Lower lobe of right lung (tissue), 2 donors: ENCODE results near the gene BDKRB2. TPM values are rescaled to one million over a fixed set of nuclear protein-coding genes. Genes with fewer than 3 reads are reported as not detected.
"Not testable (repeated sequence)": the region's sequence is repeated elsewhere in the genome, so short reads cannot be mapped to it uniquely, and the experiment has no call there.

Experiments used
- ATAC-seq, 2 donors: fragments of 200-7000 bp; cut with Tn5 transposase; one replicate each; pipeline ENCODE4 v1.9.1; 2020 to 2022; ENCODE audit warnings: mild to moderate bottlenecking in 2 of 2, moderate library complexity in 2 of 2
- DNase-seq: peaks from one replicate; pipeline ENCODE4 v3.0.0-alpha.2; 2020
- H3K27ac ChIP-seq: fragments of 200-600 bp; one replicate; pipeline ENCODE4 v1.8.0; 2022
- H3K27me3 ChIP-seq: fragments of 200-600 bp; one replicate; pipeline ENCODE4 v1.8.0; 2022; ENCODE audit warnings: low read depth
- H3K36me3 ChIP-seq: fragments of 200-600 bp; one replicate; pipeline ENCODE4 v1.8.0; 2022; ENCODE audit warnings: mild to moderate bottlenecking
- H3K4me1 ChIP-seq: fragments of 200-600 bp; one replicate; pipeline ENCODE4 v1.8.0; 2022
- H3K4me3 ChIP-seq: fragments of 200-600 bp; one replicate; pipeline ENCODE4 v1.8.0; 2022; ENCODE audit warnings: mild to moderate bottlenecking
- H3K9me3 ChIP-seq: fragments of 200-600 bp; one replicate; pipeline ENCODE4 v1.8.0; 2022
- intact Hi-C: fragments of 100-400 bp; cut with DNase I; formaldehyde crosslinking; loops from one replicate; pipeline ENCODE4 v1.11.0; 2022
- total RNA-seq: library from RNA; stranded (reverse); fragmentation: NEBNext Ultra II Directional; extraction: Animal tissue kit (Norgen Biotek cat#: 25700); gene quantifications from one replicate; pipeline ENCODE4 v1.2.1, GENCODE V29; 2021
- TF ChIP-seq, protein P1 (sequence below): fragments of 200-600 bp; IDR thresholded peaks from one replicate; pipeline ENCODE4 v1.8.0; 2022; ENCODE audit warnings: antibody characterized with exemption, mild to moderate bottlenecking
- donor health status: DM: no; HTN: yes; CAD: no; lungs with severe emphysema.

BDKRB2 gene
- total RNA-seq, 1 donor from 2014 or later = 1.3 TPM

DNA sequence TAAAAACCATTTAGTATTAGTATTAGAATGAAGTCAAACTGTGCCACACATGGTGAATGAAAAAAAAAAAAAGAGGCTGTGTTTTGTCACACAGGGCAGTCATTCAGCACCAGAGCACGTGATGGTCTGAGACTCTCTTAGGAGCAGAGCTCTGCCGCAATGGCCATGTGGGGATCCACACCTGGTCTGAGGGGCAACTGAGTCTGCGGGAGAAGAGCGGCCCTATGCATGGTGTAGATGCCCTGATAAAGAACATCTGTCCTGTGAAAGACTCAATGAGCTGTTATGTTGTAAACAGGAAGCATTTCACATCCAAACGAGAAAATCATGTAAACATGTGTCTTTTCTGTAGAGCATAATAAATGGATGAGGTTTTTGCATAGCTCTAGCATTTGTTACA lies 39.1 kb downstream of the BDKRB2 start:
- Histone ChIP-seq H3K4me3 (no peak overlapping the region), H3K4me1 (no peaks in the 10 kb centered on the region), H3K27ac (no peak overlapping the region), H3K27me3 (no peaks in the 10 kb centered on the region), H3K9me3 (no peaks in the 10 kb centered on the region), H3K36me3 (no peaks in the 10 kb centered on the region)
- TF ChIP-seq, protein P1, sequence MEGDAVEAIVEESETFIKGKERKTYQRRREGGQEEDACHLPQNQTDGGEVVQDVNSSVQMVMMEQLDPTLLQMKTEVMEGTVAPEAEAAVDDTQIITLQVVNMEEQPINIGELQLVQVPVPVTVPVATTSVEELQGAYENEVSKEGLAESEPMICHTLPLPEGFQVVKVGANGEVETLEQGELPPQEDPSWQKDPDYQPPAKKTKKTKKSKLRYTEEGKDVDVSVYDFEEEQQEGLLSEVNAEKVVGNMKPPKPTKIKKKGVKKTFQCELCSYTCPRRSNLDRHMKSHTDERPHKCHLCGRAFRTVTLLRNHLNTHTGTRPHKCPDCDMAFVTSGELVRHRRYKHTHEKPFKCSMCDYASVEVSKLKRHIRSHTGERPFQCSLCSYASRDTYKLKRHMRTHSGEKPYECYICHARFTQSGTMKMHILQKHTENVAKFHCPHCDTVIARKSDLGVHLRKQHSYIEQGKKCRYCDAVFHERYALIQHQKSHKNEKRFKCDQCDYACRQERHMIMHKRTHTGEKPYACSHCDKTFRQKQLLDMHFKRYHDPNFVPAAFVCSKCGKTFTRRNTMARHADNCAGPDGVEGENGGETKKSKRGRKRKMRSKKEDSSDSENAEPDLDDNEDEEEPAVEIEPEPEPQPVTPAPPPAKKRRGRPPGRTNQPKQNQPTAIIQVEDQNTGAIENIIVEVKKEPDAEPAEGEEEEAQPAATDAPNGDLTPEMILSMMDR = no peak
- no peak for ATAC-seq
- intact Hi-C loops = no loop called here
- DNase-seq = no peak

DNA sequence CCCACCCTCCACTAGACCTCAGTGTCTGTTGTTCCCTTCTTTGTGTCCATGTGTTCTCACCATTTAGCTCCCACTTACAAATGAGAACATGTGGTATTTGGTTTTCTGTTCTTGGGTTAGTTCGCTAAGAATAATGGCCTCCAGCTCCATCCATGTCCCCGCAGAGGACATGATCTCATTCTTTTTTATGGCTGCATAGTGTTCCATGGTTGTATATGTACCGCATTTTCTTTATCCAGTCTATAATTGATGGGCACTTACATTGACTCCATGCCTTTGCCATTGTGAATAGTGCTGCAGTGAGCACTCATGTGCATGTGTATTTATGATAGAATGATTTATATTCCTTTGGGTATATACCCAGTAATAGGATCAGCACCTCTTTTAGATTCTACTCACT lies 40.4 kb downstream of the BDKRB2 start:
- H3K27me3 ChIP-seq, H3K36me3 ChIP-seq, H3K9me3 ChIP-seq, DNase-seq, H3K4me1 ChIP-seq, H3K27ac ChIP-seq, intact Hi-C loops, ATAC-seq, H3K4me3 ChIP-seq: not testable (repeated sequence)

DNA sequence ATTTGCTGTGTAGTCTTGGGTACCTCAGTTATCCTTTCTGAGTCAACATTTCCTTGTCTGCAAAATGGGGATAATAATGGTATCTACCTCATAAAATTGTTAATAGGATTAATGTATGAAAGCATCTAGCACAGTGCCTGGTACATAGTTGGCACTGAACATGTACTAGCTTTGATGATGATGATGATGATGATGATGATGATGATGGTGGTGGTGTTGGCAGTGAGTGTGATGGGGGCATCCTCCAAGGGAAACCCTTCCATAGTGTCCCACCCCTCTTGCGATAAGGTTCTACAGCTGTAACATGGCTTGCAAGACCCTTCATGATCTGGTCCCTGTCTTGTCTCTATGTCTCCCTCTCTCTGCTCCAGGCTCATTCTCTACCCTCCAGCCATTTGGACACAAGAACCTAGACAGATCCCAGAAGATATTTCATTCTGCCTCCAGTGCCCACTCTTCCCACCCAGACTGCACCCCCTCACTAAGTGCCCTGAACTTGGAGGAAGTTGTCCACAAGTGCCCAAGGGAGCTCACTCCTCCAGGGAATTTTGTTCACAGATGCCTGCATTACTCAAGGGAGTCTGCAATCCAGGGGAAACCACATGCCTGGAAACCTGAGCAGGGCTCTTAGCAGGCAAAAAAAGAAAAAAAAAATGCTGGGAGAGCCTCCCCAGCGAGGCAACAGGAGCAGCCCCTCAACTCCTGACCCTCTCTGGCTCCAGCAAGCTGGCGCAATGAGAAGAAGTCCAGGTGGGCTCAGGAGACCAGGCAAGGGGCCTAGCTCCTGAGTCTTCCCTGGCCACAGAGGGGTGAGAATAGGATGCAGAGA lies 41.3 kb downstream of the BDKRB2 start:
- intact Hi-C loops = no loop called here
- H3K4me1 ChIP-seq = no peaks in the 10 kb centered on the region
- no peaks in the 10 kb centered on the region for H3K36me3 ChIP-seq
- TF ChIP-seq, protein P1 = no peak
- no peaks in the 10 kb centered on the region for H3K27me3 ChIP-seq
- H3K27ac ChIP-seq = no peak overlapping the region
- H3K9me3 ChIP-seq = no peaks in the 10 kb centered on the region
- H3K4me3 ChIP-seq = no peak overlapping the region
- ATAC-seq (no peak), DNase-seq (no peak)

DNA sequence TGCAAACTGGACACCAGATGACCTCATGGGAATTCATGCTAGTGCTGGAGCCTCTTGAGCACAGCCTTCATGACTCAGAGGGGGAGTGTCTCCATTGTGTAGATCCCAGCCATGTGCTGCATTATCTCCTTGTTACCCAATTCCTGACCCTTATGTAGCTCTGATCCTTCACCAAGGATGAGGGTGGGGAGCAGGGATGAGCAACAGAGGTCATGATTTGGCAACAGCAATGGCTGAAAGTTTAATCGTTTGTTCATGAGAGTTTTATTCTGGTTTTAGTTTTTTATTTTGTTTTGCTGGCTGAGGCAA lies 41.9 kb downstream of the BDKRB2 start:
- TF ChIP-seq, protein P1 = no peak
- no peak overlapping the region for H3K4me3 ChIP-seq
- H3K27me3 ChIP-seq = no peaks in the 10 kb centered on the region
- no peaks in the 10 kb centered on the region for H3K4me1 ChIP-seq
- no peaks in the 10 kb centered on the region for H3K9me3 ChIP-seq
- no peak overlapping the region for H3K27ac ChIP-seq
- no peaks in the 10 kb centered on the region for H3K36me3 ChIP-seq
- no peak for DNase-seq
- intact Hi-C loops = no loop called here
- peak; percentile 32 to 44 for ATAC-seq

DNA sequence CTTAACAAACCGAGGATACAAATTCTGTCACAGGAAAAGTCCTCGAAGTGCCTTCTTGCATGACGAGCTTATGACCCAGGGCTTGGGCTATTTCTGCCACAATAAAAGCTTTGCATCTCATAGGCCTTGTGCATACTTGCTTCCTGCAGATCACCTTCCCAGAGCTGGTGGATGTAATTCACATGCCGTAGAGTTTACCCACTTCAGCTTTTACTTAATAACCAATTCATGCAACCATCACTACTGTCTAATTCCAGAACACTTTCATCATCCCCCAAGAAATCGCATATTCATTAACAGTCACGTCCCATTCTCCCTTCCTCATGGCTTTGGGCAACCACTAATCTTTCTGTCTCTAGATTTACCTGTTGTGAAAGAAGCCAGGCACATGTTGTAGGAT lies 42.4 kb downstream of the BDKRB2 start:
- ATAC-seq = no peak
- Histone ChIP-seq H3K27ac (no peak overlapping the region), H3K4me1 (no peaks in the 10 kb centered on the region), H3K9me3 (no peaks in the 10 kb centered on the region), H3K27me3 (no peaks in the 10 kb centered on the region), H3K4me3 (no peak overlapping the region), H3K36me3 (no peaks in the 10 kb centered on the region)
- intact Hi-C loops = no loop called here
- no peak for DNase-seq
- TF ChIP-seq, protein P1 = no peak

DNA sequence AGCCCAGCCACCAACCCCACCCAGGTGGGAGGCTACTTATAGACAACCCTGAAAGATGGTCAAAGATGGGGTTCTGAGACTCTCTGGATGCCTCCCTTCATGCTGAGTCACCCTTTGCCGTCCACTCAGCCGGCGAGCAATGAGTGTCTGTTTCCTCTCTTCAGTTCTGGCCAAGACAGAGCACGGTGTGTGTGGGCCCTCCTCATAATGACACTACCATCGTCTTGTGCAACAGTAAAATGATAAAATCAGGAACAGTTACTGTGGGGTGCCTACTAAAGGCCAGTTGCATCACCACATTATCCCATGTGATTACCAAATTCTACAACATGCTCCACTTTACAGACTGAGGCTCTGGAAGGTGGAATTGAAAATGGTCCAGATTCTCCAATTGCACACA lies 44.4 kb downstream of the BDKRB2 start:
- Histone ChIP-seq H3K27me3 (no peaks in the 10 kb centered on the region), H3K4me3 (no peak overlapping the region), H3K27ac (no peak overlapping the region), H3K4me1 (no peaks in the 10 kb centered on the region), H3K36me3 (no peaks in the 10 kb centered on the region), H3K9me3 (no peaks in the 10 kb centered on the region)
- ATAC-seq (peak; percentile 48 to 53), DNase-seq (no peak)
- TF ChIP-seq, protein P1 = no peak
- intact Hi-C loops = no loop called here
